Measurements from ENCODE around the gene CADPS2.

DNA sequence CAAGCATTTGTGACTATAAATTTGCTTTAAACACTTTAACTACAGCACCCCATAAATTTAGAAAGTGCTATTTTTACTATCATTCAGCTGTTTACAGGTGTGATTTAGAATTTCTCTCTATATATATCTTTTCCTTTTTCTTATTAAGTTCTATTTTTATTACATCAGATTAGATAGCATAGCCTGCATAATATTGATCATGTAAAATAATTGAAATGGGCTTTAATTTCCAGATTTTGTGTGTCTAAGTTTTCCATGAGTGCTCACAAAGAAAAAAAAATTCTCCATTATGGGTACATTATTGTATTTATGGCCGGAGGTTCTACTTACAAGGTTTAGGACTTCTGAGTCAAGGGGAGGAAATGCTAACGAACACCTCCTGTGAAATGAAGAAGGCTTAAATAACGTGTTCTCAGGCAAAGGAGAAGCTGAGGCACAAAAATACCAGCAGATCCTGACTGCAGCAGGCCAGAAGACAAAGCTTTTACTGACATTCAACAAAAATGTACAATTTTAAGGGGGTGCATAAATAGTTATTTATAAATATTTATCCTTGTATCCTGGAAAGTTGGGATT is 301.5 kb downstream of the CADPS2 start:
- TF ChIP-seq, protein P1, sequence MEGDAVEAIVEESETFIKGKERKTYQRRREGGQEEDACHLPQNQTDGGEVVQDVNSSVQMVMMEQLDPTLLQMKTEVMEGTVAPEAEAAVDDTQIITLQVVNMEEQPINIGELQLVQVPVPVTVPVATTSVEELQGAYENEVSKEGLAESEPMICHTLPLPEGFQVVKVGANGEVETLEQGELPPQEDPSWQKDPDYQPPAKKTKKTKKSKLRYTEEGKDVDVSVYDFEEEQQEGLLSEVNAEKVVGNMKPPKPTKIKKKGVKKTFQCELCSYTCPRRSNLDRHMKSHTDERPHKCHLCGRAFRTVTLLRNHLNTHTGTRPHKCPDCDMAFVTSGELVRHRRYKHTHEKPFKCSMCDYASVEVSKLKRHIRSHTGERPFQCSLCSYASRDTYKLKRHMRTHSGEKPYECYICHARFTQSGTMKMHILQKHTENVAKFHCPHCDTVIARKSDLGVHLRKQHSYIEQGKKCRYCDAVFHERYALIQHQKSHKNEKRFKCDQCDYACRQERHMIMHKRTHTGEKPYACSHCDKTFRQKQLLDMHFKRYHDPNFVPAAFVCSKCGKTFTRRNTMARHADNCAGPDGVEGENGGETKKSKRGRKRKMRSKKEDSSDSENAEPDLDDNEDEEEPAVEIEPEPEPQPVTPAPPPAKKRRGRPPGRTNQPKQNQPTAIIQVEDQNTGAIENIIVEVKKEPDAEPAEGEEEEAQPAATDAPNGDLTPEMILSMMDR (IDR thresholded peaks at IDR 0.05; ENCODE audit: low read length): no peak
- TF ChIP-seq EZH2 (IDR thresholded peaks at IDR 0.05; ENCODE audit: borderline replicate concordance, low read length): no peak
